ENCODE data around the gene RPS6KA3. TPM values are rescaled to one million over a fixed set of nuclear protein-coding genes. Genes with fewer than 3 reads are reported as not detected.

The RPS6KA3 gene
- total and polyA plus RNA-seq, 9 of the 15 experiments (the other 6 are each of a cell fraction or from before 2014, with no cell fraction given) = 10.9 to 61.9 (median 37.4) TPM

DNA sequence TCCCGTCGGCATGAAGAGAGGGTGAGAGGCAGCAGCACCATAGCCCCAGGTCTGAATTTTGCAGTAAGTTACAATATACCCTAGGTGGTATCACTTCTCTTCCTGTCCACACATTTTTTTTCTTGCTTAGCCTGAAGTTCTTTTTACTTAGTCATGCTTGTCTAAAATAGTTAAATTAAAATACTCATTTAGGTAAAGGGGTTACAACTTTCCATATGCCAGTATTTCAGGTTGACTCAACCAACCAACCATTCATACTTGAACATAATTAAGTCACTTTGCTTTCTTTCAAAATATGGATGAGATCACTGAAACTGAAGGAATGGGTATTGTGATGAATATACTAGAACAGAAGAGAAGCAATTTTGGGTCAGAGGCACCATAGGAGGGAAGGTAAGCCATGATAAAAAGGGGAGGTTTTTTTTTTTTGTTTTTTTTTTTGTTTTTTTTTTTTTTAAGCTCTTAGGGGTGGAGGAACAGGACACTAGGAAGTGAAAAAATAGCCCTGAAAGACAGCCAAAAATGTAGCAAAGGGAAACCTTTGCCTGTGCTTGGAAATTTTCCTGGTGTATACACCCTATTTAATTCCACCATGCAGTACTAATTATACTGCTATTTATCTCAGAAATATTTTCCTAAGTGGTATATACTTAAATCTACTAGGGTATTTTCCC lies 41.8 kb downstream of the RPS6KA3 start:
- intact Hi-C loops (cut with micrococcal nuclease) = loop anchor here (5.0 kb wide), 1 partner anchor 42 kb away; the partner anchor contains the start of gene RPS6KA3
- TF ChIP-seq ZNF316 (IDR thresholded peaks at IDR 0.05) (0 out of 2 replicates have a peak, but pooled peaks have one; percentile 11), C11orf30 (IDR thresholded peaks at IDR 0.05; ENCODE audit: low read depth) (peak; percentile 44; the same call in 1 of the 2 replicates), TCF7L2 (IDR thresholded peaks at IDR 0.05; ENCODE audit: low read depth, low read length) (no peak), BRD9 (IDR thresholded peaks at IDR 0.05; ENCODE audit: low read depth, partially characterized antibody) (no peak), HDAC3 (IDR thresholded peaks at IDR 0.05; ENCODE audit: borderline replicate concordance, partially characterized antibody) (no peak), ZNF431 (CRISPR knock-in tag; IDR thresholded peaks at IDR 0.05) (no peak), RB1 (IDR thresholded peaks at IDR 0.05; ENCODE audit: low read depth) (no peak), ZNF589 (CRISPR knock-in tag; IDR thresholded peaks at IDR 0.05; ENCODE audit: low read depth) (no peak), CHD4 (IDR thresholded peaks at IDR 0.05; ENCODE audit: insufficient read depth, insufficient replicate concordance, low read depth, low read length, poor library complexity, severe bottlenecking) (no peak), ZNF347 (CRISPR knock-in tag; IDR thresholded peaks at IDR 0.05; ENCODE audit: low read depth) (no peak)
- TF ChIP-seq, protein P1, sequence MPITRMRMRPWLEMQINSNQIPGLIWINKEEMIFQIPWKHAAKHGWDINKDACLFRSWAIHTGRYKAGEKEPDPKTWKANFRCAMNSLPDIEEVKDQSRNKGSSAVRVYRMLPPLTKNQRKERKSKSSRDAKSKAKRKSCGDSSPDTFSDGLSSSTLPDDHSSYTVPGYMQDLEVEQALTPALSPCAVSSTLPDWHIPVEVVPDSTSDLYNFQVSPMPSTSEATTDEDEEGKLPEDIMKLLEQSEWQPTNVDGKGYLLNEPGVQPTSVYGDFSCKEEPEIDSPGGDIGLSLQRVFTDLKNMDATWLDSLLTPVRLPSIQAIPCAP (CRISPR knock-in tag; IDR thresholded peaks at IDR 0.05; ENCODE audit: borderline replicate concordance) = no peak
- TF ChIP-seq, protein P2, sequence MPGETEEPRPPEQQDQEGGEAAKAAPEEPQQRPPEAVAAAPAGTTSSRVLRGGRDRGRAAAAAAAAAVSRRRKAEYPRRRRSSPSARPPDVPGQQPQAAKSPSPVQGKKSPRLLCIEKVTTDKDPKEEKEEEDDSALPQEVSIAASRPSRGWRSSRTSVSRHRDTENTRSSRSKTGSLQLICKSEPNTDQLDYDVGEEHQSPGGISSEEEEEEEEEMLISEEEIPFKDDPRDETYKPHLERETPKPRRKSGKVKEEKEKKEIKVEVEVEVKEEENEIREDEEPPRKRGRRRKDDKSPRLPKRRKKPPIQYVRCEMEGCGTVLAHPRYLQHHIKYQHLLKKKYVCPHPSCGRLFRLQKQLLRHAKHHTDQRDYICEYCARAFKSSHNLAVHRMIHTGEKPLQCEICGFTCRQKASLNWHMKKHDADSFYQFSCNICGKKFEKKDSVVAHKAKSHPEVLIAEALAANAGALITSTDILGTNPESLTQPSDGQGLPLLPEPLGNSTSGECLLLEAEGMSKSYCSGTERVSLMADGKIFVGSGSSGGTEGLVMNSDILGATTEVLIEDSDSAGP (CRISPR knock-in tag; IDR thresholded peaks at IDR 0.05) = no peak
- TF ChIP-seq, protein P3, sequence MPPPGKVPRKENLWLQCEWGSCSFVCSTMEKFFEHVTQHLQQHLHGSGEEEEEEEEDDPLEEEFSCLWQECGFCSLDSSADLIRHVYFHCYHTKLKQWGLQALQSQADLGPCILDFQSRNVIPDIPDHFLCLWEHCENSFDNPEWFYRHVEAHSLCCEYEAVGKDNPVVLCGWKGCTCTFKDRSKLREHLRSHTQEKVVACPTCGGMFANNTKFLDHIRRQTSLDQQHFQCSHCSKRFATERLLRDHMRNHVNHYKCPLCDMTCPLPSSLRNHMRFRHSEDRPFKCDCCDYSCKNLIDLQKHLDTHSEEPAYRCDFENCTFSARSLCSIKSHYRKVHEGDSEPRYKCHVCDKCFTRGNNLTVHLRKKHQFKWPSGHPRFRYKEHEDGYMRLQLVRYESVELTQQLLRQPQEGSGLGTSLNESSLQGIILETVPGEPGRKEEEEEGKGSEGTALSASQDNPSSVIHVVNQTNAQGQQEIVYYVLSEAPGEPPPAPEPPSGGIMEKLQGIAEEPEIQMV (tag; conservative IDR thresholded peaks at IDR 0.05; ENCODE audit: low read depth) = no peak
- TF ChIP-seq, protein P4, sequence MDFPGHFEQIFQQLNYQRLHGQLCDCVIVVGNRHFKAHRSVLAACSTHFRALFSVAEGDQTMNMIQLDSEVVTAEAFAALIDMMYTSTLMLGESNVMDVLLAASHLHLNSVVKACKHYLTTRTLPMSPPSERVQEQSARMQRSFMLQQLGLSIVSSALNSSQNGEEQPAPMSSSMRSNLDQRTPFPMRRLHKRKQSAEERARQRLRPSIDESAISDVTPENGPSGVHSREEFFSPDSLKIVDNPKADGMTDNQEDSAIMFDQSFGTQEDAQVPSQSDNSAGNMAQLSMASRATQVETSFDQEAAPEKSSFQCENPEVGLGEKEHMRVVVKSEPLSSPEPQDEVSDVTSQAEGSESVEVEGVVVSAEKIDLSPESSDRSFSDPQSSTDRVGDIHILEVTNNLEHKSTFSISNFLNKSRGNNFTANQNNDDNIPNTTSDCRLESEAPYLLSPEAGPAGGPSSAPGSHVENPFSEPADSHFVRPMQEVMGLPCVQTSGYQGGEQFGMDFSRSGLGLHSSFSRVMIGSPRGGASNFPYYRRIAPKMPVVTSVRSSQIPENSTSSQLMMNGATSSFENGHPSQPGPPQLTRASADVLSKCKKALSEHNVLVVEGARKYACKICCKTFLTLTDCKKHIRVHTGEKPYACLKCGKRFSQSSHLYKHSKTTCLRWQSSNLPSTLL (IDR thresholded peaks at IDR 0.05) = no peak

More for the DNA sequence above, 41.8 kb downstream of the RPS6KA3 start:
- Histone ChIP-seq H3K9me1 (ENCODE audit: control insufficient read depth, insufficient read depth, low read length) (no peaks in the 10 kb centered on the region), H3K4me3 (no peak overlapping the region), H3K36me3 (ENCODE audit: control insufficient read depth, insufficient read depth, low read length) (peaks cover 6% of the 10 kb centered on the region; the same call in 2 of the 3 replicates), H3K27ac (ENCODE audit: extremely low read depth, low read depth, low read length) (peak overlapping the region; percentile 33; the same call in 1 of the 3 replicates), H3K9me3 (replicated peaks; ENCODE audit: control insufficient read depth, insufficient read depth, low read depth, low read length) (no peaks in the 10 kb centered on the region), H3K4me1 (replicated peaks in 1 of 2; ENCODE audit: control insufficient read depth in 2 of 2, insufficient read depth in 2 of 2, low read length in 2 of 2) (peaks cover 0 to 19% of the 10 kb centered on the region in 2 experiments; a peak in 3 of 5 replicates), H3K9ac (ENCODE audit: insufficient read depth in 1 of 2, low read depth in 2 of 2, low read length in 2 of 2) (no peak overlapping the region), H3K27me3 (ENCODE audit: control insufficient read depth in 2 of 2, insufficient read depth in 2 of 2, low read length in 2 of 2) (no peaks in the 10 kb centered on the region), H4K20me1 (replicated peaks; ENCODE audit: control insufficient read depth, insufficient read depth, low read length) (no peaks in the 10 kb centered on the region), H3K4me2 (ENCODE audit: insufficient read depth, low read length) (no peak overlapping the region), H2AFZ (ENCODE audit: low read depth, low read length) (no peak overlapping the region), H3K79me2 (ENCODE audit: control insufficient read depth, insufficient read depth, low read length) (peaks cover 36% of the 10 kb centered on the region)
- 78% methylated on average over 2 of the region's 2 CpGs for WGBS (ENCODE audit: insufficient coverage, low coverage, missing lambda C conversion rate)
- peak; percentile 66 for ATAC-seq
- in situ Hi-C loops (cut with MboI) = no loop called here
- no TSS peak for BruUV-seq (replicated peaks)
- CTCF ChIA-PET (ENCODE audit: low intra/inter-chr PET ratio) = no interaction called here
- FAIRE-seq = peak; percentile 19
- no peak for DNase-seq (ENCODE audit: extremely low read depth in 1 of 4, low spot score in 3 of 4)
- POLR2A ChIA-PET = no interaction called here
